Tibial nerve (tissue), 4 donors: ENCODE data around the gene NXPH4. TPM values are rescaled to one million over a fixed set of nuclear protein-coding genes. Genes with fewer than 3 reads are reported as not detected.

ENCODE experiments used
- DNase-seq, 2 donors: peaks; one replicate each; pipeline ENCODE4 v3.0.0-alpha.2; 2019; ENCODE audit warnings: low spot score in 2 of 2
- H3K27ac ChIP-seq, 4 donors: fragments of 200-600 bp; sonication (generic) in 3 of 4; one replicate each; pipeline ENCODE4 v1.5.1; 2017 to 2019; ENCODE audit warnings: mild to moderate bottlenecking in 1 of 4
- H3K27me3 ChIP-seq, 2 donors: fragments of 200-600 bp; sonication (generic) in 1 of 2; one replicate each; pipeline versions ENCODE4 v1.5.1 to v1.6.0; 2017 to 2019
- H3K36me3 ChIP-seq, 3 donors: fragments of 200-600 bp; sonication (generic); one replicate each; pipeline ENCODE4 v1.5.1; 2018 to 2019
- H3K4me1 ChIP-seq, 4 donors: fragments of 200-600 bp; sonication (generic) in 3 of 4; one replicate each; pipeline ENCODE4 v1.5.1; 2017 to 2019
- H3K4me3 ChIP-seq, 4 donors: fragments of 200-600 bp; sonication (generic) in 3 of 4; one replicate each; pipeline ENCODE4 v1.5.1; 2017 to 2019; ENCODE audit warnings: mild to moderate bottlenecking in 1 of 4, moderate library complexity in 1 of 4
- H3K9me3 ChIP-seq, 4 donors: fragments of 200-600 bp; sonication (generic) in 3 of 4; one replicate each; pipeline ENCODE4 v1.5.1; 2017 to 2019
- CTCF ChIP-seq, 5 experiments: fragments of 200-600 bp in 3 of 5; fragments of 450-650 bp in 2 of 5; sonication (generic) in 3 of 5; IDR thresholded peaks; one replicate each; pipeline ENCODE4 v1.5.1; 2016 to 2019; ENCODE audit warnings: antibody characterized with exemption in 5 of 5, mild to moderate bottlenecking in 3 of 5, moderate library complexity in 2 of 5
- EP300 ChIP-seq, 2 donors: sonication (generic); formaldehyde crosslinking; IDR thresholded peaks; one replicate each; pipeline ENCODE4 v1.6.1; 2017; ENCODE audit warnings: antibody characterized with exemption in 2 of 2, mild to moderate bottlenecking in 1 of 2
- POLR2A ChIP-seq, 2 donors: fragments of 450-650 bp; IDR thresholded peaks; one replicate each; pipeline ENCODE4 v1.6.1; 2017; ENCODE audit warnings: antibody characterized with exemption in 2 of 2, mild to moderate bottlenecking in 2 of 2, moderate library complexity in 2 of 2
- WGBS, 2 donors: methylation state at CpG; one replicate each; pipeline ENCODE4 v1.1.5; 2018; 5-methylcytosine and 5-hydroxymethylcytosine counted together
- total RNA-seq, 4 donors: library from RNA; depleted of rRNA; stranded (reverse); fragments of >200 nt; gene quantifications; one replicate each; pipeline ENCODE4 v1.1.0, GENCODE V29; 2016

Gene NXPH4
- total RNA-seq, 4 donors from 2014 or later: 4.2 TPM; not detected in 3

- TF ChIP-seq CTCF (IDR thresholded peaks at IDR 0.05) (no peak), EP300 (IDR thresholded peaks at IDR 0.05) (no peak), POLR2A (IDR thresholded peaks at IDR 0.05) (no peak)
- Histone ChIP-seq H3K27me3 (peaks cover 8 to 80% of the 10 kb centered on the region in 2 donors), H3K4me3 (peak overlapping the region in 3 of 4 donors; percentile 10 to 55 (median 45)), H3K36me3 (peaks cover 0 to 3% (median 0%) of the 10 kb centered on the region in 3 donors), H3K4me1 (peaks cover 5 to 96% (median 66%) of the 10 kb centered on the region in 4 donors), H3K9me3 (no peaks in the 10 kb centered on the region), H3K27ac (no peak overlapping the region)
- no peak for DNase-seq
- WGBS, 2 donors: 2% methylated on average over 14 of the region's 14 CpGs
Measured at GRCh38 chr12:57239587-57240065, 23.0 kb downstream of the NXPH4 start.

- H3K4me1 ChIP-seq: peaks cover 5 to 90% (median 62%) of the 10 kb centered on the region in 4 donors
- peak overlapping the region; percentile 10 to 55 (median 46) for H3K4me3 ChIP-seq
Measured at GRCh38 chr12:57240066-57240921, 23.7 kb downstream of the NXPH4 start.

GRCh38 chr12:57240926-57241401, 24.4 kb downstream of the NXPH4 start:
- Histone ChIP-seq H3K9me3 (no peaks in the 10 kb centered on the region), H3K27me3 (peaks cover 8 to 80% of the 10 kb centered on the region in 2 donors), H3K36me3 (no peaks in the 10 kb centered on the region), H3K4me3 (peak overlapping the region in 1 of 4 donors; percentile 55), H3K27ac (no peak overlapping the region), H3K4me1 (peaks cover 5 to 83% (median 60%) of the 10 kb centered on the region in 4 donors)
- no peak for DNase-seq
- WGBS, 2 donors: 16 to 19% methylated on average over 10 to 19 of the region's 19 CpGs
- TF ChIP-seq EP300 (IDR thresholded peaks at IDR 0.05) (no peak), POLR2A (IDR thresholded peaks at IDR 0.05) (no peak), CTCF (IDR thresholded peaks at IDR 0.05) (no peak)

More at GRCh38 chr12:57240066-57240921, 23.7 kb downstream of the NXPH4 start:
- DNase-seq: no peak
- no peaks in the 10 kb centered on the region for H3K9me3 ChIP-seq
- peak in 1 of 5 experiments; percentile 8 for TF ChIP-seq CTCF (IDR thresholded peaks at IDR 0.05)
- TF ChIP-seq EP300 (IDR thresholded peaks at IDR 0.05): no peak
- H3K27me3 ChIP-seq: peaks cover 8 to 80% of the 10 kb centered on the region in 2 donors
- 1 to 2% methylated on average over 59 to 62 of the region's 72 CpGs for WGBS, 2 donors
- H3K27ac ChIP-seq: no peak overlapping the region
- H3K36me3 ChIP-seq: no peaks in the 10 kb centered on the region

GRCh38 chr12:57241402-57242310, 25.1 kb downstream of the NXPH4 start:
- Histone ChIP-seq H3K4me1 (peaks cover 5 to 76% (median 56%) of the 10 kb centered on the region in 4 donors), H3K36me3 (peaks cover 0 to 2% (median 0%) of the 10 kb centered on the region in 3 donors), H3K4me3 (no peak overlapping the region), H3K27ac (no peak overlapping the region), H3K9me3 (no peaks in the 10 kb centered on the region), H3K27me3 (peaks cover 8 to 75% of the 10 kb centered on the region in 2 donors)
- WGBS, 2 donors: 10 to 14% methylated on average over 48 of the region's 48 CpGs
- no peak for DNase-seq
- no peak for TF ChIP-seq CTCF (IDR thresholded peaks at IDR 0.05)
- TF ChIP-seq EP300 (IDR thresholded peaks at IDR 0.05): no peak
- no peak for TF ChIP-seq POLR2A (IDR thresholded peaks at IDR 0.05)
